ENCODE data around the gene KIF25.

GRCh38 chr6:168026925-168027324 lies 29.5 kb downstream of the KIF25 start:
- no peak for TF ChIP-seq CTCF (IDR thresholded peaks at IDR 0.05)
- no peak for TF ChIP-seq POLR2AphosphoS5 (IDR thresholded peaks at IDR 0.05)
- TF ChIP-seq POLR2A (IDR thresholded peaks at IDR 0.05), result no peak
